T-helper 17 cell (primary cell): ENCODE measurements around the gene LRCH1. TPM values are rescaled to one million over a fixed set of nuclear protein-coding genes. Genes with fewer than 3 reads are reported as not detected.

Experiments
- ATAC-seq: fragments of 150-1000 bp; cut with Tn5 transposase; 2 replicates; pipeline ENCODE4 v1.10.0; 2021; ENCODE audit warnings: mild to moderate bottlenecking, moderate library complexity
- DNase-seq, 3 donors: peaks; one replicate each; pipeline versions ENCODE4 v3.0.0 to v3.0.0-alpha.2; 2020 to 2021
- H3K9me3 ChIP-seq: one replicate; pipeline ENCODE4 v1.7.0; 2013; ENCODE audit warnings: low read length, mild to moderate bottlenecking; ENCODE audit not compliant: control insufficient read depth, poor library complexity, severe bottlenecking
- H3K27ac Mint-ChIP-seq: one replicate; pipeline ENCODE4 v1.8.0; 2022; ENCODE audit warnings: mild to moderate bottlenecking, moderate library complexity, mixed read lengths
- H3K27me3 Mint-ChIP-seq: one replicate; pipeline ENCODE4 v1.8.0; 2022; ENCODE audit warnings: mixed read lengths
- H3K36me3 Mint-ChIP-seq: one replicate; pipeline ENCODE4 v1.8.0; 2022; ENCODE audit warnings: low read depth, mixed read lengths
- H3K4me1 Mint-ChIP-seq: one replicate; pipeline ENCODE4 v1.8.0; 2022; ENCODE audit warnings: mild to moderate bottlenecking, mixed read lengths
- H3K4me3 Mint-ChIP-seq: one replicate; pipeline ENCODE4 v1.8.0; 2022; ENCODE audit warnings: mild to moderate bottlenecking, moderate library complexity, mixed read lengths
- total RNA-seq, 4 donors: library from RNA in 2 of 4; stranded (reverse) in 2 of 4; gene quantifications; one replicate each; pipeline ENCODE4 v1.2.3 and lab custom pipeline; 2022 to 2026

LRCH1 gene
- total RNA-seq, 2 donors from 2014 or later = 18.5 to 19.0 TPM

GRCh38 chr13:46543287-46543686 lies 9.7 kb upstream of the LRCH1 start:
- peaks cover 21% of the 10 kb centered on the region for H3K27me3 Mint-ChIP-seq
- no peak for DNase-seq
- no peaks in the 10 kb centered on the region for H3K4me1 Mint-ChIP-seq
- H3K36me3 Mint-ChIP-seq = no peaks in the 10 kb centered on the region
- H3K9me3 ChIP-seq = no peaks in the 10 kb centered on the region
- no peak overlapping the region for H3K4me3 Mint-ChIP-seq
- H3K27ac Mint-ChIP-seq = no peak overlapping the region
- no peak for ATAC-seq

GRCh38 chr13:46544208-46544607 lies 8.8 kb upstream of the LRCH1 start:
- no peak overlapping the region for H3K27ac Mint-ChIP-seq
- ATAC-seq = no peak
- H3K36me3 Mint-ChIP-seq = no peaks in the 10 kb centered on the region
- no peaks in the 10 kb centered on the region for H3K4me1 Mint-ChIP-seq
- no peak overlapping the region for H3K4me3 Mint-ChIP-seq
- no peaks in the 10 kb centered on the region for H3K9me3 ChIP-seq
- peaks cover 21% of the 10 kb centered on the region for H3K27me3 Mint-ChIP-seq
- no peak for DNase-seq

GRCh38 chr13:46544811-46545210 lies 8.2 kb upstream of the LRCH1 start:
- Mint-ChIP-seq H3K27me3 (peaks cover 21% of the 10 kb centered on the region), H3K27ac (no peak overlapping the region), H3K36me3 (no peaks in the 10 kb centered on the region), H3K4me3 (no peak overlapping the region), H3K4me1 (no peaks in the 10 kb centered on the region)
- DNase-seq = no peak
- H3K9me3 ChIP-seq = no peaks in the 10 kb centered on the region
- ATAC-seq = no peak

GRCh38 chr13:46546084-46546768 lies 6.7 kb upstream of the LRCH1 start:
- no peaks in the 10 kb centered on the region for H3K9me3 ChIP-seq
- no peaks in the 10 kb centered on the region for H3K36me3 Mint-ChIP-seq
- ATAC-seq (no peak), DNase-seq (no peak)
- H3K4me1 Mint-ChIP-seq = no peaks in the 10 kb centered on the region
- no peak overlapping the region for H3K27ac Mint-ChIP-seq
- peaks cover 21% of the 10 kb centered on the region for H3K27me3 Mint-ChIP-seq
- no peak overlapping the region for H3K4me3 Mint-ChIP-seq

GRCh38 chr13:46550822-46551221 lies 2.1 kb upstream of the LRCH1 start:
- DNase-seq = no peak
- H3K27ac Mint-ChIP-seq = no peak overlapping the region
- H3K4me1 Mint-ChIP-seq = peaks cover 20% of the 10 kb centered on the region
- H3K9me3 ChIP-seq = no peaks in the 10 kb centered on the region
- no peak for ATAC-seq
- peaks cover 8% of the 10 kb centered on the region for H3K27me3 Mint-ChIP-seq
- H3K4me3 Mint-ChIP-seq = no peak overlapping the region
- H3K36me3 Mint-ChIP-seq = no peaks in the 10 kb centered on the region

GRCh38 chr13:46551410-46552302 lies 1.3 kb upstream of the LRCH1 start:
- peak overlapping the region; percentile 8 for H3K27ac Mint-ChIP-seq
- DNase-seq (peak; percentile 38 to 47 (median 40)), ATAC-seq (no peak)
- peaks cover 1% of the 10 kb centered on the region for H3K27me3 Mint-ChIP-seq
- H3K9me3 ChIP-seq = no peaks in the 10 kb centered on the region
- H3K4me1 Mint-ChIP-seq = peaks cover 24% of the 10 kb centered on the region
- no peaks in the 10 kb centered on the region for H3K36me3 Mint-ChIP-seq
- peak overlapping the region; percentile 96 for H3K4me3 Mint-ChIP-seq

- Mint-ChIP-seq H3K27me3 (no peaks in the 10 kb centered on the region), H3K36me3 (no peaks in the 10 kb centered on the region), H3K4me3 (peak overlapping the region; percentile 96), H3K27ac (peak overlapping the region; percentile 90), H3K4me1 (peaks cover 30% of the 10 kb centered on the region)
- H3K9me3 ChIP-seq = no peaks in the 10 kb centered on the region
- DNase-seq = no peak
- ATAC-seq = no peak
These were observed 677 bp upstream of the LRCH1 start for GRCh38 chr13:46552303-46552682.

GRCh38 chr13:46553521-46553885 lies 533 bp downstream of the LRCH1 start:
- DNase-seq (peak in 1 of 3 donors; percentile 13), ATAC-seq (no peak)
- no peaks in the 10 kb centered on the region for H3K36me3 Mint-ChIP-seq
- peak overlapping the region; percentile 94 for H3K27ac Mint-ChIP-seq
- no peaks in the 10 kb centered on the region for H3K9me3 ChIP-seq
- H3K4me3 Mint-ChIP-seq = peak overlapping the region; percentile 96
- no peaks in the 10 kb centered on the region for H3K27me3 Mint-ChIP-seq
- peaks cover 36% of the 10 kb centered on the region for H3K4me1 Mint-ChIP-seq

- Mint-ChIP-seq H3K27me3 (no peaks in the 10 kb centered on the region), H3K27ac (peak overlapping the region; percentile 94), H3K36me3 (no peaks in the 10 kb centered on the region), H3K4me1 (peaks cover 36% of the 10 kb centered on the region), H3K4me3 (peak overlapping the region; percentile 96)
- no peaks in the 10 kb centered on the region for H3K9me3 ChIP-seq
- ATAC-seq = peak; percentile 75
- peak; percentile 54 to 61 (median 59) for DNase-seq
These were observed 1.2 kb downstream of the LRCH1 start for GRCh38 chr13:46553886-46554858.

GRCh38 chr13:46554951-46555350 lies 2.0 kb downstream of the LRCH1 start:
- no peaks in the 10 kb centered on the region for H3K27me3 Mint-ChIP-seq
- H3K4me1 Mint-ChIP-seq = peaks cover 36% of the 10 kb centered on the region

GRCh38 chr13:46555722-46556417 lies 2.9 kb downstream of the LRCH1 start:
- Mint-ChIP-seq H3K4me1 (peaks cover 36% of the 10 kb centered on the region), H3K27ac (peak overlapping the region; percentile 94), H3K27me3 (no peaks in the 10 kb centered on the region), H3K4me3 (no peak overlapping the region), H3K36me3 (no peaks in the 10 kb centered on the region)
- DNase-seq (no peak), ATAC-seq (no peak)
- H3K9me3 ChIP-seq = no peaks in the 10 kb centered on the region

More at GRCh38 chr13:46554951-46555350, 2.0 kb downstream of the LRCH1 start:
- DNase-seq (no peak), ATAC-seq (no peak)
- H3K9me3 ChIP-seq = no peaks in the 10 kb centered on the region
- peak overlapping the region; percentile 94 for H3K27ac Mint-ChIP-seq
- H3K36me3 Mint-ChIP-seq = no peaks in the 10 kb centered on the region
- peak overlapping the region; percentile 96 for H3K4me3 Mint-ChIP-seq

- peaks cover 36% of the 10 kb centered on the region for H3K4me1 Mint-ChIP-seq
- H3K27ac Mint-ChIP-seq = peak overlapping the region; percentile 12
- no peak for ATAC-seq
- no peak for DNase-seq
- H3K36me3 Mint-ChIP-seq = no peaks in the 10 kb centered on the region
- H3K9me3 ChIP-seq = no peaks in the 10 kb centered on the region
- no peak overlapping the region for H3K4me3 Mint-ChIP-seq
- no peaks in the 10 kb centered on the region for H3K27me3 Mint-ChIP-seq
These were observed 3.4 kb downstream of the LRCH1 start for GRCh38 chr13:46556418-46556779.
